NB4 (cell line): ENCODE measurements around the gene WIZ.

ENCODE experiments used
- POLR2A ChIP-seq: IDR thresholded peaks from 2 replicates; pipeline ENCODE4 v1.6.1; 2011; ENCODE audit warnings: mild to moderate bottlenecking; ENCODE audit not compliant: insufficient read length; ENCODE audit errors: extremely low read depth
- TF ChIP-seq, protein P1 (sequence below): IDR thresholded peaks from one replicate; pipeline ENCODE4 v1.5.1; 2012; ENCODE audit warnings: low read depth, low read length

DNA sequence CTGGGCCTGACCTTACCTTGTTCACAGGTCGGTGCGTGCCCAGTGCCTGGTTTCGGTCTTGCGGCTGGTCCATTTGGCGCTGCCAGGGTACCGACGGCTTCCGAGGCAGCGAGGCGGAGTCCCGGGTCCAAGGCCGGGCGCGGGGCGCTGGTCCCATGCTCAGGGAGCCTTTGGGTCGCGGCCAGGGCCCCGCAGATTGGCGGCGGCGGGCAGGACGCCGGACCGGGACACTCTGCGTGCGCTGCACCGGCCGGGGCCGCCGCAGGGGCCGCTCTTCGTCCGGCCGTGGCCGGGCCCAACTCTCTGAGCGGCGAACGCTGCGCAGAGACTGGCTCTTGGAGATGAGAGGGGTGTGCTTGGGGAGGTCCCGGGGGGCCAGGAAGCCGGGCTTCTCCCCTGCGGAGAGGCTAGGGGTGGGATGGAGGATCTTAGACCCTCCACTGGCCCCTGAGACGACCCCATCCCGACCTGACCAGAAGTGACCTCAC, 3.4 kb upstream of the WIZ start:
- TF ChIP-seq POLR2A, result no peak
- TF ChIP-seq, protein P1, sequence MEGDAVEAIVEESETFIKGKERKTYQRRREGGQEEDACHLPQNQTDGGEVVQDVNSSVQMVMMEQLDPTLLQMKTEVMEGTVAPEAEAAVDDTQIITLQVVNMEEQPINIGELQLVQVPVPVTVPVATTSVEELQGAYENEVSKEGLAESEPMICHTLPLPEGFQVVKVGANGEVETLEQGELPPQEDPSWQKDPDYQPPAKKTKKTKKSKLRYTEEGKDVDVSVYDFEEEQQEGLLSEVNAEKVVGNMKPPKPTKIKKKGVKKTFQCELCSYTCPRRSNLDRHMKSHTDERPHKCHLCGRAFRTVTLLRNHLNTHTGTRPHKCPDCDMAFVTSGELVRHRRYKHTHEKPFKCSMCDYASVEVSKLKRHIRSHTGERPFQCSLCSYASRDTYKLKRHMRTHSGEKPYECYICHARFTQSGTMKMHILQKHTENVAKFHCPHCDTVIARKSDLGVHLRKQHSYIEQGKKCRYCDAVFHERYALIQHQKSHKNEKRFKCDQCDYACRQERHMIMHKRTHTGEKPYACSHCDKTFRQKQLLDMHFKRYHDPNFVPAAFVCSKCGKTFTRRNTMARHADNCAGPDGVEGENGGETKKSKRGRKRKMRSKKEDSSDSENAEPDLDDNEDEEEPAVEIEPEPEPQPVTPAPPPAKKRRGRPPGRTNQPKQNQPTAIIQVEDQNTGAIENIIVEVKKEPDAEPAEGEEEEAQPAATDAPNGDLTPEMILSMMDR, result no peak
